Measurements from ENCODE around the gene ST7L.

ST7L gene

DNA sequence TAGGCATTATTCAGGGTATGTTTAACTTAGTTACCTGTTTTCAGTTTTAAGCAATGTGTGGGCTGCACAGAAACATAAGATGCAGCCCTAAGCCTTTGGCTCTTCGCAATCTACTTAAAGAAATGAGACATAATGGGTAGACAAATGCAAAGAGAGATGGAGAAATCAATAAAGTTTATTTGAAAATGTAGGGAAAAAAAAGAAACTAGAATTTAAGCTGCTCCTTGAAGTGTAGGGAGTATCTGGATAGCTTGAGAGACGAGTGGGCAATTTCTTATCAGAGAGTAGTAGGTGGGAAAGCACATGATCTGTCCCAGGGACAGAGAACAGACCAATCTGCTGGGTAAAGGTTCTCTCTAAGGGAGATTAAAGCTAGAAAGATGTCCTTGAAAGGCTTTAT, 101.3 kb downstream of the ST7L start:
- TF ChIP-seq, protein P1, sequence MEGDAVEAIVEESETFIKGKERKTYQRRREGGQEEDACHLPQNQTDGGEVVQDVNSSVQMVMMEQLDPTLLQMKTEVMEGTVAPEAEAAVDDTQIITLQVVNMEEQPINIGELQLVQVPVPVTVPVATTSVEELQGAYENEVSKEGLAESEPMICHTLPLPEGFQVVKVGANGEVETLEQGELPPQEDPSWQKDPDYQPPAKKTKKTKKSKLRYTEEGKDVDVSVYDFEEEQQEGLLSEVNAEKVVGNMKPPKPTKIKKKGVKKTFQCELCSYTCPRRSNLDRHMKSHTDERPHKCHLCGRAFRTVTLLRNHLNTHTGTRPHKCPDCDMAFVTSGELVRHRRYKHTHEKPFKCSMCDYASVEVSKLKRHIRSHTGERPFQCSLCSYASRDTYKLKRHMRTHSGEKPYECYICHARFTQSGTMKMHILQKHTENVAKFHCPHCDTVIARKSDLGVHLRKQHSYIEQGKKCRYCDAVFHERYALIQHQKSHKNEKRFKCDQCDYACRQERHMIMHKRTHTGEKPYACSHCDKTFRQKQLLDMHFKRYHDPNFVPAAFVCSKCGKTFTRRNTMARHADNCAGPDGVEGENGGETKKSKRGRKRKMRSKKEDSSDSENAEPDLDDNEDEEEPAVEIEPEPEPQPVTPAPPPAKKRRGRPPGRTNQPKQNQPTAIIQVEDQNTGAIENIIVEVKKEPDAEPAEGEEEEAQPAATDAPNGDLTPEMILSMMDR (IDR thresholded peaks at IDR 0.05; ENCODE audit: insufficient read depth, low read length, poor library complexity, severe bottlenecking), result no peak
- H3K27me3 ChIP-seq (replicated peaks; ENCODE audit: control insufficient read depth, insufficient read depth, low read length), result no peaks in the 10 kb centered on the region
- DNase-seq (ENCODE audit: extremely low read depth, insufficient read length), result no peak
- H3K36me3 ChIP-seq (ENCODE audit: control insufficient read depth, insufficient read depth, low read length), result no peaks in the 10 kb centered on the region
- no peak overlapping the region for H3K4me3 ChIP-seq (replicated peaks; ENCODE audit: low read depth, low read length)

DNA sequence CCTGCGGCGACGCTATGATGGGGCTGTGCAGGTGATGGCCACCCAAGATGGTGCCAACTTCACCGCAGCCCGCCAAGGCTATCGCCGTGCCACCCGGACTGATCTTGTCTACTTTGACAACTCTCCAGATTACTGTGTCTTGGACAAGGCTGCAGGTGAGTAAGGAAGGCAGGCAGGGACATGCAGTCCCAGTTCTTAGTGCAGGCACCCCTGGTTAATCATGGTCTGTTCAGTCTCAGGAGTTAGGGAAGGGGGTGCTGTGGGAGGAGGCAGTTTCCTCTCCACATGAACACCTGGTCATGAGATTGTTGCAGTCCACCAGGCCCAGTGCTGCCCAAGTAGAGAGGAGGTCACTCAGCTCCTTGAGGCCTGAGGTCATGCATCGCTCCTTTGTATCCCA, 101.7 kb downstream of the ST7L start:
- H3K27me3 ChIP-seq (replicated peaks; ENCODE audit: control insufficient read depth, insufficient read depth, low read length), result no peaks in the 10 kb centered on the region
- TF ChIP-seq, protein P1 (IDR thresholded peaks at IDR 0.05; ENCODE audit: insufficient read depth, low read length, poor library complexity, severe bottlenecking), result no peak
- no peak for DNase-seq (ENCODE audit: extremely low read depth, insufficient read length)
- no peak overlapping the region for H3K4me3 ChIP-seq (replicated peaks; ENCODE audit: low read depth, low read length)
- H3K36me3 ChIP-seq (ENCODE audit: control insufficient read depth, insufficient read depth, low read length), result no peaks in the 10 kb centered on the region

DNA sequence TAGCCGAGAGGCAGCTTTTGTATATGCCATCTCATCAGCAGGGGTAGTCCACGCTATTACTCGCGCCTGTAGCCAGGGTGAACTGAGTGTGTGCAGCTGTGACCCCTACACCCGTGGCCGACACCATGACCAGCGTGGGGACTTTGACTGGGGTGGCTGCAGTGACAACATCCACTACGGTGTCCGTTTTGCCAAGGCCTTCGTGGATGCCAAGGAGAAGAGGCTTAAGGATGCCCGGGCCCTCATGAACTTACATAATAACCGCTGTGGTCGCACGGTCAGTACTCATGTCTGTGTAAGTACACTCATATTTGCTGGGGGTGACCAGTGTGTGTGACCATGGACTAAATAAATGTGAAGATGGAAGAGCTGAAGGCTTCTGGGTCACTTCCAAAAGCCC, 102.8 kb downstream of the ST7L start:
- no peak for DNase-seq (ENCODE audit: extremely low read depth, insufficient read length)
- TF ChIP-seq, protein P1 (IDR thresholded peaks at IDR 0.05; ENCODE audit: insufficient read depth, low read length, poor library complexity, severe bottlenecking), result no peak
- H3K27me3 ChIP-seq (replicated peaks; ENCODE audit: control insufficient read depth, insufficient read depth, low read length), result no peaks in the 10 kb centered on the region
- H3K4me3 ChIP-seq (replicated peaks; ENCODE audit: low read depth, low read length), result no peak overlapping the region
- H3K36me3 ChIP-seq (ENCODE audit: control insufficient read depth, insufficient read depth, low read length), result no peaks in the 10 kb centered on the region

DNA sequence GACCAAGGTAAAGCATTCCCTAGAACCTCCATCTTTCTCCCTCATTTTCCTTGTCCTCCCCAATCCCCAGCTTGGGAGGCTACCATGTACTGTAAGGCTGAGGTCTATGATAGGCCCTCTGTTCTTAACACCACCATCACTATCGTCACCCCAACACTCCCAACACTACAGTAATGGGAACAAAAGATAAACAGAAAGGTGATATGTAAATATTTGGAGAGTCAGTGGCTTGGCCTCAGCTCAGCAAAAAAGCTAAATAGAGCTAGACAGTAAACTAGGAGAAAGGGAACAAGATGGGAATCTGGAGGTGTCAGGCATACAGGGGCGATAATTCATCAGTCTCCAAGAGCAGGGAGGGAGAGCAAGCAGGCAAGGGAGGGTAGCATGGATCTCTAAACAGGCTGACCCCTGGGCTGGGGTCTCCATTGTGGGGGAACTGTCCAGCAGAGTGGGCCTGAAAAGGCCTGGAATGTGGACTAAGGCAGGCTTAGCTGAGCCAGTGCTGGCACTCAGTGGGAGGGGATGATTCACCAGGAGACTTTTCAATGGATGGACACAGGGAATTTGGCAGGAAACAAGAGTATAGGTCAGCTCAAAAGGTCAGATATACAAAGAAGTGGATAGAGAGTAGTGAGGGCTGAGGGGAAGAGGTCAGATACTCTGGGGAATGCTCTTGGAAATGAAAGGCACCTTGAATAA, 103.5 kb downstream of the ST7L start:
- H3K27me3 ChIP-seq (replicated peaks; ENCODE audit: control insufficient read depth, insufficient read depth, low read length), result no peaks in the 10 kb centered on the region
- no peak for DNase-seq (ENCODE audit: extremely low read depth, insufficient read length)
- TF ChIP-seq, protein P1 (IDR thresholded peaks at IDR 0.05; ENCODE audit: insufficient read depth, low read length, poor library complexity, severe bottlenecking), result no peak
- no peaks in the 10 kb centered on the region for H3K36me3 ChIP-seq (ENCODE audit: control insufficient read depth, insufficient read depth, low read length)
- H3K4me3 ChIP-seq (replicated peaks; ENCODE audit: low read depth, low read length), result no peak overlapping the region

DNA sequence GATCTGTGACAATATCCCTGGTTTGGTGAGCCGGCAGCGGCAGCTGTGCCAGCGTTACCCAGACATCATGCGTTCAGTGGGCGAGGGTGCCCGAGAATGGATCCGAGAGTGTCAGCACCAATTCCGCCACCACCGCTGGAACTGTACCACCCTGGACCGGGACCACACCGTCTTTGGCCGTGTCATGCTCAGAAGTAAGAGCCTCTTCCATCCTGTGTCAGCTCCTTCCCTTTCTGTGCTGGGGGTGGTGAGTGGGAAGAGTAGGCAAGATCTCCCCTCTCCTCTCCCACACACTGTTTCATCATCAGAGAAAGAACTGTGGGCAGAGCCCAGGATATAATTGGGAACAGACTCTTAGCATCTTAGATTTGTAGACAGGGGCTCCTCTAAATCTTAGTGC, 104.0 kb downstream of the ST7L start:
- Histone ChIP-seq H3K4me3 (replicated peaks; ENCODE audit: low read depth, low read length) (no peak overlapping the region), H3K36me3 (ENCODE audit: control insufficient read depth, insufficient read depth, low read length) (no peaks in the 10 kb centered on the region), H3K27me3 (replicated peaks; ENCODE audit: control insufficient read depth, insufficient read depth, low read length) (no peaks in the 10 kb centered on the region)
- no peak for DNase-seq (ENCODE audit: extremely low read depth, insufficient read length)
- TF ChIP-seq, protein P1 (IDR thresholded peaks at IDR 0.05; ENCODE audit: insufficient read depth, low read length, poor library complexity, severe bottlenecking), result no peak
